ENCODE results near the gene ATP8B3.

The ATP8B3 gene

GRCh38 chr19:1832046-1832663 is 20.1 kb upstream of the ATP8B3 start:
- DNase-seq = no peak
- H3K36me3 ChIP-seq (replicated peaks) = peaks cover 8% of the 10 kb centered on the region
- no peak overlapping the region for H3K4me3 ChIP-seq (ENCODE audit: low read depth, low read length)
- H3K27ac ChIP-seq = no peak overlapping the region
- H3K27me3 ChIP-seq (replicated peaks) = no peaks in the 10 kb centered on the region
- in situ Hi-C loops (cut with HindIII; ENCODE audit: low pct_ligation_motif_present, low sequenced_read_pairs) = no loop called here
- no peak for TF ChIP-seq CTCF (IDR thresholded peaks at IDR 0.05; ENCODE audit: low read depth, low read length, missing control alignments)

- Histone ChIP-seq H3K4me3 (ENCODE audit: low read depth, low read length) (no peak overlapping the region), H3K36me3 (replicated peaks) (peaks cover 14% of the 10 kb centered on the region), H3K27ac (no peak overlapping the region)
Observed at GRCh38 chr19:1830978-1831377, 18.9 kb upstream of the ATP8B3 start.

GRCh38 chr19:1830568-1830967 is 18.5 kb upstream of the ATP8B3 start:
- no peak overlapping the region for H3K4me3 ChIP-seq (ENCODE audit: low read depth, low read length)
- no peak for DNase-seq
- H3K27ac ChIP-seq = no peak overlapping the region
- TF ChIP-seq CTCF (IDR thresholded peaks at IDR 0.05; ENCODE audit: low read depth, low read length, missing control alignments) = no peak
- H3K36me3 ChIP-seq (replicated peaks) = peaks cover 14% of the 10 kb centered on the region
- in situ Hi-C loops (cut with HindIII; ENCODE audit: low pct_ligation_motif_present, low sequenced_read_pairs) = no loop called here
- no peaks in the 10 kb centered on the region for H3K27me3 ChIP-seq (replicated peaks)

More at GRCh38 chr19:1830978-1831377, 18.9 kb upstream of the ATP8B3 start:
- no peak for TF ChIP-seq CTCF (IDR thresholded peaks at IDR 0.05; ENCODE audit: low read depth, low read length, missing control alignments)
- no peak for DNase-seq
- H3K27me3 ChIP-seq (replicated peaks) = no peaks in the 10 kb centered on the region
- in situ Hi-C loops (cut with HindIII; ENCODE audit: low pct_ligation_motif_present, low sequenced_read_pairs) = no loop called here

- peaks cover 14% of the 10 kb centered on the region for H3K36me3 ChIP-seq (replicated peaks)
- no peak overlapping the region for H3K4me3 ChIP-seq (ENCODE audit: low read depth, low read length)
- no peak overlapping the region for H3K27ac ChIP-seq
- H3K27me3 ChIP-seq (replicated peaks) = no peaks in the 10 kb centered on the region
- no peak for TF ChIP-seq CTCF (IDR thresholded peaks at IDR 0.05; ENCODE audit: low read depth, low read length, missing control alignments)
- no peak for DNase-seq
- in situ Hi-C loops (cut with HindIII; ENCODE audit: low pct_ligation_motif_present, low sequenced_read_pairs) = no loop called here
Observed at GRCh38 chr19:1829958-1830357, 17.9 kb upstream of the ATP8B3 start.

- H3K36me3 ChIP-seq (replicated peaks) = peaks cover 25% of the 10 kb centered on the region
- DNase-seq = no peak
- in situ Hi-C loops (cut with HindIII; ENCODE audit: low pct_ligation_motif_present, low sequenced_read_pairs) = no loop called here
- no peak overlapping the region for H3K27ac ChIP-seq
- no peak overlapping the region for H3K4me3 ChIP-seq (ENCODE audit: low read depth, low read length)
- H3K27me3 ChIP-seq (replicated peaks) = no peaks in the 10 kb centered on the region
- no peak for TF ChIP-seq CTCF (IDR thresholded peaks at IDR 0.05; ENCODE audit: low read depth, low read length, missing control alignments)
Observed at GRCh38 chr19:1828279-1829238, 16.5 kb upstream of the ATP8B3 start.

Measured in brain microvascular endothelial cell (primary cell).